Measurements from ENCODE around the gene IQCH.

Gene IQCH

GRCh38 chr15:67331676-67332075 is 77.1 kb downstream of the IQCH start:
- no peak for DNase-seq (ENCODE audit: extremely low read depth, insufficient read length)
- Histone ChIP-seq H3K4me3 (replicated peaks; ENCODE audit: low read depth, low read length) (no peak overlapping the region), H3K36me3 (ENCODE audit: control insufficient read depth, insufficient read depth, low read length) (no peaks in the 10 kb centered on the region), H3K27me3 (replicated peaks; ENCODE audit: control insufficient read depth, insufficient read depth, low read length) (no peaks in the 10 kb centered on the region)
- no peak for TF ChIP-seq CTCF (IDR thresholded peaks at IDR 0.05; ENCODE audit: insufficient read depth, low read length, poor library complexity, severe bottlenecking)

DNA sequence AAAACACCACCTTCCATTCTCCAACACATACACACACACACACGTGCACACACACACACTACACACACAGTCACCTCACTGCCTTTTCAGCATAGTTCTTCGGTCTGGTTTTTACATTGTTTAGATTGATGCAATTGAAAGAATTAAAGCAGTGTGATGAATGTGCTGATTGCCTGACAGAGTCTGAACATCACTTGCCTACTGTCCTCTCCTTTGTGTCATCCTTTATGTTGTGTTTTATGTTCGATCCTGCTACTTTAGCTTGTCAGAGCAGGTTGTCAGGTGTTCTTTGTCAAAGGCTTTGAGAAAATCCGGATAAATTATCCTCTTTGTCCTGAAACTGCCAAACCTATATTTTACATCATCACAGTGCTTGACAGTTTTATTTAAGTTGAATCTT is 80.4 kb downstream of the IQCH start:
- H3K4me3 ChIP-seq (replicated peaks; ENCODE audit: low read depth, low read length) = no peak overlapping the region
- TF ChIP-seq CTCF (IDR thresholded peaks at IDR 0.05; ENCODE audit: insufficient read depth, low read length, poor library complexity, severe bottlenecking) = no peak
- H3K36me3 ChIP-seq (ENCODE audit: control insufficient read depth, insufficient read depth, low read length) = no peaks in the 10 kb centered on the region
- no peak for DNase-seq (ENCODE audit: extremely low read depth, insufficient read length)
- H3K27me3 ChIP-seq (replicated peaks; ENCODE audit: control insufficient read depth, insufficient read depth, low read length) = no peaks in the 10 kb centered on the region

DNA sequence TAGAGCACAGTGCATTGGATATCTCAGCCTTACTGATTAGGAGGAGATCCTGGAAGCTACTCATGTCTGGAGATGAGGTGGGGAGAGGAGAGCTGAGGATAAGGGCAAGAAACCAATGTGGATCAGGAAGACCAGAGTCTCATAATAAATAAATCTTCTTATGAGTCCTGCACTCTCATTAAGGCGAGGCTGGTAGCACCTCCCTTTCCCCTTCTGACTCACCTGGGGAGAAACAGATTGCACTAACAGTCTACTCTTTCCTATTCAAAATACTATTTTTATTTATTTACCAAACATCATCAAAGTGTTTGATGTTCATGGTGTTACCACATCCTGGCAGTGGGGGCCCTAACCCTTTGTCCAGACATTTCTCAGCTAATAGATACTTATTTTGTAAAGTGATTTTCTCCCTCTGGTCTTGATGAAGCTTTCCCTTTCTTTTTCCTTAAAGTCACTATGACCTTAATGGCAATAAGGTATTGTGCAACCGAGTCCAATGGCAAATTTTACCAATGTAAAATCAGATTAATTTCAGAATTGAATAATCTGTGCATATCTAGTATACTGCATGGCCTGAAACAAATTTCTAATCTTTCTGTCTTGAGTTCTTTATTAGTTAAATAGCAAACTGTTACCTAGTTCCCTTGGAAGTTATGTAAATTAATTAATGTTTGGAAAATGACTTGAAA is 81.1 kb downstream of the IQCH start:
- TF ChIP-seq CTCF (IDR thresholded peaks at IDR 0.05; ENCODE audit: insufficient read depth, low read length, poor library complexity, severe bottlenecking) = no peak
- DNase-seq (ENCODE audit: extremely low read depth, insufficient read length) = no peak
- no peaks in the 10 kb centered on the region for H3K36me3 ChIP-seq (ENCODE audit: control insufficient read depth, insufficient read depth, low read length)

GRCh38 chr15:67340630-67341029 is 86.0 kb downstream of the IQCH start:
- Histone ChIP-seq H3K27me3 (replicated peaks; ENCODE audit: control insufficient read depth, insufficient read depth, low read length) (no peaks in the 10 kb centered on the region), H3K36me3 (ENCODE audit: control insufficient read depth, insufficient read depth, low read length) (no peaks in the 10 kb centered on the region), H3K4me3 (replicated peaks; ENCODE audit: low read depth, low read length) (no peak overlapping the region)
- TF ChIP-seq CTCF (IDR thresholded peaks at IDR 0.05; ENCODE audit: insufficient read depth, low read length, poor library complexity, severe bottlenecking) = no peak
- DNase-seq (ENCODE audit: extremely low read depth, insufficient read length) = no peak

More for the DNA sequence above, 81.1 kb downstream of the IQCH start:
- Histone ChIP-seq H3K27me3 (replicated peaks; ENCODE audit: control insufficient read depth, insufficient read depth, low read length) (no peaks in the 10 kb centered on the region), H3K4me3 (replicated peaks; ENCODE audit: low read depth, low read length) (no peak overlapping the region)

DNA sequence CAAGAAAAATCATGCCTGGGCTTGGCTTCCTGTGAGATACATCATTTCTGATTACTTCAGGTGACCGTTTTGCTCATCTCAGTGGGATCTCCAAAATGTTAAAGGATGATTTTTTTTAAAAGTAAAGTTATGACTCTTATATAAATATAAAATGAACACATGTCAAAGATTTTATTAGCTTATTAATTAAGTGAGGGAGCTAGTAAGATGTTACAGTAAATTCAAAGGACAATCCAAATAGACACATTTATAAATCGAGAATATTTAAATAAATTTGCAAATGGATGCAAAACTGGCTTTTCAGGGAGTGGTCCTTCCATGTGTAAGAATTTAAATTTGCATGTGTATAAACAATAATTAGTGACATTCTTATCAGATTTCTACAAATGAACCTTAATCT is 87.0 kb downstream of the IQCH start:
- no peak for DNase-seq (ENCODE audit: extremely low read depth, insufficient read length)
- Histone ChIP-seq H3K4me3 (replicated peaks; ENCODE audit: low read depth, low read length) (no peak overlapping the region), H3K36me3 (ENCODE audit: control insufficient read depth, insufficient read depth, low read length) (no peaks in the 10 kb centered on the region), H3K27me3 (replicated peaks; ENCODE audit: control insufficient read depth, insufficient read depth, low read length) (no peaks in the 10 kb centered on the region)
- no peak for TF ChIP-seq CTCF (IDR thresholded peaks at IDR 0.05; ENCODE audit: insufficient read depth, low read length, poor library complexity, severe bottlenecking)

- no peak overlapping the region for H3K4me3 ChIP-seq (replicated peaks; ENCODE audit: low read depth, low read length)
- no peak for DNase-seq (ENCODE audit: extremely low read depth, insufficient read length)
- no peaks in the 10 kb centered on the region for H3K36me3 ChIP-seq (ENCODE audit: control insufficient read depth, insufficient read depth, low read length)
- H3K27me3 ChIP-seq (replicated peaks; ENCODE audit: control insufficient read depth, insufficient read depth, low read length) = no peaks in the 10 kb centered on the region
- TF ChIP-seq CTCF (IDR thresholded peaks at IDR 0.05; ENCODE audit: insufficient read depth, low read length, poor library complexity, severe bottlenecking) = no peak
Measured at GRCh38 chr15:67343206-67343605, 88.6 kb downstream of the IQCH start.
